Lower lobe of right lung (tissue), 2 donors: ENCODE measurements around the gene DOCK10. TPM values are rescaled to one million over a fixed set of nuclear protein-coding genes. Genes with fewer than 3 reads are reported as not detected.

Experiments
- ATAC-seq, 2 donors: fragments of 200-7000 bp; cut with Tn5 transposase; one replicate each; pipeline ENCODE4 v1.9.1; 2020 to 2022; ENCODE audit warnings: mild to moderate bottlenecking in 2 of 2, moderate library complexity in 2 of 2
- DNase-seq: peaks from one replicate; pipeline ENCODE4 v3.0.0-alpha.2; 2020
- H3K27ac ChIP-seq: fragments of 200-600 bp; one replicate; pipeline ENCODE4 v1.8.0; 2022
- H3K27me3 ChIP-seq: fragments of 200-600 bp; one replicate; pipeline ENCODE4 v1.8.0; 2022; ENCODE audit warnings: low read depth
- H3K36me3 ChIP-seq: fragments of 200-600 bp; one replicate; pipeline ENCODE4 v1.8.0; 2022; ENCODE audit warnings: mild to moderate bottlenecking
- H3K4me1 ChIP-seq: fragments of 200-600 bp; one replicate; pipeline ENCODE4 v1.8.0; 2022
- H3K4me3 ChIP-seq: fragments of 200-600 bp; one replicate; pipeline ENCODE4 v1.8.0; 2022; ENCODE audit warnings: mild to moderate bottlenecking
- H3K9me3 ChIP-seq: fragments of 200-600 bp; one replicate; pipeline ENCODE4 v1.8.0; 2022
- CTCF ChIP-seq: fragments of 200-600 bp; IDR thresholded peaks from one replicate; pipeline ENCODE4 v1.8.0; 2022; ENCODE audit warnings: antibody characterized with exemption, mild to moderate bottlenecking
- intact Hi-C: fragments of 100-400 bp; cut with DNase I; formaldehyde crosslinking; loops from one replicate; pipeline ENCODE4 v1.11.0; 2022
- total RNA-seq: library from RNA; stranded (reverse); fragmentation: NEBNext Ultra II Directional; extraction: Animal tissue kit (Norgen Biotek cat#: 25700); gene quantifications from one replicate; pipeline ENCODE4 v1.2.1, GENCODE V29; 2021
- donor health status: DM: no; HTN: yes; CAD: no; lungs with severe emphysema.

Gene DOCK10
- total RNA-seq, 1 donor from 2014 or later, result 52.3 TPM

GRCh38 chr2:224807153-224807964 is 234.9 kb downstream of the DOCK10 start:
- Histone ChIP-seq H3K36me3 (peaks cover 41% of the 10 kb centered on the region), H3K27ac (no peak overlapping the region), H3K4me3 (no peak overlapping the region), H3K27me3 (no peaks in the 10 kb centered on the region), H3K4me1 (no peaks in the 10 kb centered on the region), H3K9me3 (no peaks in the 10 kb centered on the region)
- ATAC-seq (no peak), DNase-seq (no peak)
- intact Hi-C loops, result no loop called here
- TF ChIP-seq CTCF, result no peak

- no peaks in the 10 kb centered on the region for H3K4me1 ChIP-seq
- DNase-seq, result no peak
- no peak for ATAC-seq
- peaks cover 69% of the 10 kb centered on the region for H3K36me3 ChIP-seq
- no peak overlapping the region for H3K4me3 ChIP-seq
- intact Hi-C loops, result no loop called here
- H3K9me3 ChIP-seq, result no peaks in the 10 kb centered on the region
- H3K27me3 ChIP-seq, result no peaks in the 10 kb centered on the region
- H3K27ac ChIP-seq, result no peak overlapping the region
- no peak for TF ChIP-seq CTCF
Measured at GRCh38 chr2:224803930-224804329, 238.3 kb downstream of the DOCK10 start.

- Histone ChIP-seq H3K4me3 (no peak overlapping the region), H3K27me3 (no peaks in the 10 kb centered on the region), H3K9me3 (no peaks in the 10 kb centered on the region), H3K27ac (no peak overlapping the region), H3K36me3 (peaks cover 69% of the 10 kb centered on the region), H3K4me1 (no peaks in the 10 kb centered on the region)
- TF ChIP-seq CTCF, result no peak
- ATAC-seq (no peak), DNase-seq (no peak)
- intact Hi-C loops, result no loop called here
Measured at GRCh38 chr2:224802407-224802806, 239.9 kb downstream of the DOCK10 start.

GRCh38 chr2:224801360-224801759 is 240.9 kb downstream of the DOCK10 start:
- Histone ChIP-seq H3K27ac (no peak overlapping the region), H3K36me3 (peaks cover 73% of the 10 kb centered on the region), H3K9me3 (no peaks in the 10 kb centered on the region), H3K27me3 (no peaks in the 10 kb centered on the region), H3K4me3 (no peak overlapping the region), H3K4me1 (no peaks in the 10 kb centered on the region)
- intact Hi-C loops, result no loop called here
- DNase-seq (no peak), ATAC-seq (no peak)
- TF ChIP-seq CTCF, result no peak

GRCh38 chr2:224799691-224800090 is 242.6 kb downstream of the DOCK10 start:
- intact Hi-C loops, result no loop called here
- H3K27me3 ChIP-seq, result no peaks in the 10 kb centered on the region
- no peak for ATAC-seq
- DNase-seq, result no peak
- H3K27ac ChIP-seq, result no peak overlapping the region
- H3K4me3 ChIP-seq, result no peak overlapping the region
- H3K9me3 ChIP-seq, result no peaks in the 10 kb centered on the region
- no peak for TF ChIP-seq CTCF
- H3K4me1 ChIP-seq, result no peaks in the 10 kb centered on the region
- peaks cover 82% of the 10 kb centered on the region for H3K36me3 ChIP-seq
